PC-3 (cell line): ENCODE measurements around the gene ABITRAM.

Source experiments
- EZH2 ChIP-seq: fragments of 300-600 bp; sonication (generic); IDR thresholded peaks from one replicate; pipeline ENCODE4 v1.6.1; 2017; ENCODE audit warnings: antibody characterized with exemption, mild to moderate bottlenecking, low read length; ENCODE audit not compliant: unreplicated experiment
- TF ChIP-seq, protein P1 (sequence below): fragments of 300-600 bp; sonication (generic); conservative IDR thresholded peaks from 2 replicates; pipeline ENCODE4 v1.5.1; 2017; ENCODE audit warnings: antibody characterized with exemption, low read depth, mild to moderate bottlenecking, low read length

GRCh38 chr9:108939975-108940374 is 5.8 kb downstream of the ABITRAM start:
- TF ChIP-seq, protein P1, sequence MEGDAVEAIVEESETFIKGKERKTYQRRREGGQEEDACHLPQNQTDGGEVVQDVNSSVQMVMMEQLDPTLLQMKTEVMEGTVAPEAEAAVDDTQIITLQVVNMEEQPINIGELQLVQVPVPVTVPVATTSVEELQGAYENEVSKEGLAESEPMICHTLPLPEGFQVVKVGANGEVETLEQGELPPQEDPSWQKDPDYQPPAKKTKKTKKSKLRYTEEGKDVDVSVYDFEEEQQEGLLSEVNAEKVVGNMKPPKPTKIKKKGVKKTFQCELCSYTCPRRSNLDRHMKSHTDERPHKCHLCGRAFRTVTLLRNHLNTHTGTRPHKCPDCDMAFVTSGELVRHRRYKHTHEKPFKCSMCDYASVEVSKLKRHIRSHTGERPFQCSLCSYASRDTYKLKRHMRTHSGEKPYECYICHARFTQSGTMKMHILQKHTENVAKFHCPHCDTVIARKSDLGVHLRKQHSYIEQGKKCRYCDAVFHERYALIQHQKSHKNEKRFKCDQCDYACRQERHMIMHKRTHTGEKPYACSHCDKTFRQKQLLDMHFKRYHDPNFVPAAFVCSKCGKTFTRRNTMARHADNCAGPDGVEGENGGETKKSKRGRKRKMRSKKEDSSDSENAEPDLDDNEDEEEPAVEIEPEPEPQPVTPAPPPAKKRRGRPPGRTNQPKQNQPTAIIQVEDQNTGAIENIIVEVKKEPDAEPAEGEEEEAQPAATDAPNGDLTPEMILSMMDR, result no peak
- no peak for TF ChIP-seq EZH2
